Left ventricle myocardium inferior (tissue), 1 donor: ENCODE measurements around the gene PTPRJ. TPM values are rescaled to one million over a fixed set of nuclear protein-coding genes. Genes with fewer than 3 reads are reported as not detected.

Experiments used
- DNase-seq: peaks from one replicate; pipeline ENCODE4 v3.0.0-alpha.2; 2020
- H3K27ac ChIP-seq: fragments of 200-600 bp; replicated peaks from 2 replicates; pipeline ENCODE4 v1.8.0; 2021
- H3K27me3 ChIP-seq: fragments of 200-600 bp; 2 replicates; pipeline ENCODE4 v1.8.0; 2021; ENCODE audit warnings: low read depth
- H3K36me3 ChIP-seq: fragments of 200-600 bp; 2 replicates; pipeline ENCODE4 v1.8.0; 2021
- H3K4me1 ChIP-seq: fragments of 200-600 bp; 2 replicates; pipeline ENCODE4 v1.8.0; 2021
- H3K4me3 ChIP-seq: fragments of 200-600 bp; 2 replicates; pipeline ENCODE4 v1.8.0; 2021; ENCODE audit warnings: mild to moderate bottlenecking, moderate library complexity
- H3K9me3 ChIP-seq: fragments of 200-600 bp; replicated peaks from 2 replicates; pipeline ENCODE4 v1.8.0; 2021
- intact Hi-C: fragments of 100-400 bp; cut with micrococcal nuclease; formaldehyde crosslinking; loops from one replicate; pipeline ENCODE4 v1.11.0; 2022
- total RNA-seq: library from RNA; stranded (reverse); fragmentation: NEBNext Ultra II Directional; extraction: Animal tissue kit (Norgen Biotek cat#: 25700); gene quantifications from one replicate; pipeline ENCODE4 v1.2.1, GENCODE V29; 2021
- TF ChIP-seq, protein P1 (sequence below): fragments of 200-600 bp; IDR thresholded peaks from 2 replicates; pipeline ENCODE4 v1.8.0; 2021; ENCODE audit warnings: antibody characterized with exemption, mild to moderate bottlenecking, borderline replicate concordance
- donor health status: DM: no; HTN: yes; CAD: no; lungs with severe emphysema.

The PTPRJ gene
- total RNA-seq, 1 donor from 2014 or later: 6.8 TPM

DNA sequence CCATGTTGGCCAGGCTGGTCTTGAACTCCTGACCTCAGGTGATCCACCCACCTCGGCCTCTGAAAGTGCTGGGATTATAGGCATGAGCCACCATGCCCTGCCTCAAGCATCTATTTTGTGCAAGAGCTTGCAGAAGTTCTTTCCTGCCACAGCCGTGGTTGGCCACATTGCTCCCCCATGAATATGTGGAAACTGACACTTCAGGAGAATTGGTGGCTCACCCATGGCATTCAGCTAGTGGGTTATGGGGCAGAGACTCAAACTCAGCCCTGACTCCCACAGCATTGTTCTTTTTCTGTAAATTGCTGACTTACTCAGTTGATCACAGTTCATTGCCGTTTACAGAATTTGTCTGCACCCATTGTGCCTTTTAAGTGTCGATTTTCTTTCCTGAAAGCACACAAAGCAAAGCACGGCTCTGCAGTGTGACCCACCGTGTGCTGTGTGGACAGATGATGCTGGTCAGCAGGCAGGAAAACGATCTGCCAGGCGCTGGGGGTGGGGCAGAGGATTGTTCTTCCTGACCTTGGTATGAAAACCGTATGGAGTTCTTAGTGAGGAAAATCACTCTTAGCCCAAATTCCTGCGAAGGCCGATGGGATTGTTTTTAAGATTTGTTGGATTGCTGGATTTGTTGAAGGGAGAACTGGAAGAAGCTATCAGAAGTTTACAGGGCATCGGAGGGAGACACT lies 115.6 kb downstream of the PTPRJ start:
- H3K4me3 ChIP-seq: no peak overlapping the region
- intact Hi-C loops: no loop called here
- no peaks in the 10 kb centered on the region for H3K9me3 ChIP-seq
- DNase-seq: no peak
- H3K36me3 ChIP-seq: no peaks in the 10 kb centered on the region
- TF ChIP-seq, protein P1, sequence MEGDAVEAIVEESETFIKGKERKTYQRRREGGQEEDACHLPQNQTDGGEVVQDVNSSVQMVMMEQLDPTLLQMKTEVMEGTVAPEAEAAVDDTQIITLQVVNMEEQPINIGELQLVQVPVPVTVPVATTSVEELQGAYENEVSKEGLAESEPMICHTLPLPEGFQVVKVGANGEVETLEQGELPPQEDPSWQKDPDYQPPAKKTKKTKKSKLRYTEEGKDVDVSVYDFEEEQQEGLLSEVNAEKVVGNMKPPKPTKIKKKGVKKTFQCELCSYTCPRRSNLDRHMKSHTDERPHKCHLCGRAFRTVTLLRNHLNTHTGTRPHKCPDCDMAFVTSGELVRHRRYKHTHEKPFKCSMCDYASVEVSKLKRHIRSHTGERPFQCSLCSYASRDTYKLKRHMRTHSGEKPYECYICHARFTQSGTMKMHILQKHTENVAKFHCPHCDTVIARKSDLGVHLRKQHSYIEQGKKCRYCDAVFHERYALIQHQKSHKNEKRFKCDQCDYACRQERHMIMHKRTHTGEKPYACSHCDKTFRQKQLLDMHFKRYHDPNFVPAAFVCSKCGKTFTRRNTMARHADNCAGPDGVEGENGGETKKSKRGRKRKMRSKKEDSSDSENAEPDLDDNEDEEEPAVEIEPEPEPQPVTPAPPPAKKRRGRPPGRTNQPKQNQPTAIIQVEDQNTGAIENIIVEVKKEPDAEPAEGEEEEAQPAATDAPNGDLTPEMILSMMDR: no peak
- H3K27ac ChIP-seq: no peak overlapping the region
- H3K4me1 ChIP-seq: peaks cover 38% of the 10 kb centered on the region
- no peaks in the 10 kb centered on the region for H3K27me3 ChIP-seq

DNA sequence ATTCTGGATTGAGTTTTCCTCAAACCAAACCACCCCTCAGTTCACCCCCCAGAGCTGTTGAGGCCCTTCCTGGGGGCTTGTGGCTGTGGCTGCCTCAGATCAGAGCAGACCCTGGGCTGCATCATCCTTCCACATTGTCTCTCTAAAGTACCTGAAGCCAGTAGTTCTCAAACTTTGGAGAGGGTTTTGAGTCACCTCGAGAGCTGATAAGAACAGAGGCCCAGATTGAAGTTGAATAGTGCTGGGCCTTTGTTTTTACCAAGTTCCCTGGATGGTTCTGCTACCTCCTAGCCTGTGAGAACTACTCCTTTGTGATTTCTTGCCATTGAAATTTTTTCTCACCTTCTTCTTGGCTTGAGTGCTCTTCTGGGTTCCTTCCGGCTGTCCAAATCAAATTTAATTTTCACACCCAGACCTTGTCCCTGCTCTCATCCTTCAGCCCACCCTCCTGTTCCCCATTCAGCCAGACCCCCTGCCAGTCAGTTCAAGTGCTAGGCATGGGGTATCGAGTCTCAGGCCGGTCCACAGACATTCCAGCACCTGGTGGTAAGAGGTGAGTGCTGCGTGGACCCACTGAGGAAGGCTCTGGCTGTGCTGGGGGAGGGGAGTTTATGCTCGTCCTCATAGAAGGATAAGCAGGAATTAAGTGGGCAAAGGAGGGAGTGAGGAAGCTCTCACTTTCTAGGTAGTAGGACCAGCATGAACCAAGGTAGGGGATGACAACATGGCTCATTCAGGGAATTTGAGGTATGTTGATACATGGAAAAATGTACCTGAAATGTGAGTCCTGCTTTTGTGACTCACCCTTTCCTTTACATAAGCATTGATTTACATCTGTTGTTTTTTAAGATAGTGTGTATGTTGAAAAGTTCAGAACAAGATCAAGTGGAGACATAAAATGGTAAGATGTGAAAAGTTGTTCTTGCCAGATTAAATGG lies 116.5 kb downstream of the PTPRJ start:
- Histone ChIP-seq H3K27ac (no peak overlapping the region), H3K36me3 (no peaks in the 10 kb centered on the region), H3K9me3 (no peaks in the 10 kb centered on the region), H3K27me3 (no peaks in the 10 kb centered on the region), H3K4me3 (no peak overlapping the region), H3K4me1 (peaks cover 46% of the 10 kb centered on the region)
- TF ChIP-seq, protein P1: no peak
- intact Hi-C loops: no loop called here
- DNase-seq: no peak

DNA sequence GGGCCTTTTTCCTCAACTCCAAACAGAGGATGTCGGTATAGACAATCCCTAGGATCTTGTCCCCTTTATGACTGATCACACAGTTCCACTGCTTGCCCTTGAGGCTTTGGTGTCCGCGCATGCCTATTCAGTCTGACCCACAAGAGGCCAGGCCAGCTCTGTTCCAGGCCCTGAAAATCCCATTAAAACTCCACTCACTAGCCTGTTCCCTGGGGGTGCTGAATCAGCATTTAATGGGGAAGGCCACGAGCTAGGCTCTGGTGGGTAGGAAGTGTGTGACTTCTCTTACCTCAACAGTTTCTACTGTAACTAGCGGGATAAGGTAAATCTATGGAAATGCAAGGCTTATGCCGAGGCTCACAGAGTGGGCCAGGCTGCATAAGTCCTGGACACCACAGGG lies 117.7 kb downstream of the PTPRJ start:
- TF ChIP-seq, protein P1: no peak
- H3K4me1 ChIP-seq: peaks cover 52% of the 10 kb centered on the region
- intact Hi-C loops: no loop called here
- H3K36me3 ChIP-seq: no peaks in the 10 kb centered on the region
- no peak overlapping the region for H3K27ac ChIP-seq
- H3K4me3 ChIP-seq: no peak overlapping the region
- DNase-seq: no peak
- no peaks in the 10 kb centered on the region for H3K9me3 ChIP-seq
- no peaks in the 10 kb centered on the region for H3K27me3 ChIP-seq

DNA sequence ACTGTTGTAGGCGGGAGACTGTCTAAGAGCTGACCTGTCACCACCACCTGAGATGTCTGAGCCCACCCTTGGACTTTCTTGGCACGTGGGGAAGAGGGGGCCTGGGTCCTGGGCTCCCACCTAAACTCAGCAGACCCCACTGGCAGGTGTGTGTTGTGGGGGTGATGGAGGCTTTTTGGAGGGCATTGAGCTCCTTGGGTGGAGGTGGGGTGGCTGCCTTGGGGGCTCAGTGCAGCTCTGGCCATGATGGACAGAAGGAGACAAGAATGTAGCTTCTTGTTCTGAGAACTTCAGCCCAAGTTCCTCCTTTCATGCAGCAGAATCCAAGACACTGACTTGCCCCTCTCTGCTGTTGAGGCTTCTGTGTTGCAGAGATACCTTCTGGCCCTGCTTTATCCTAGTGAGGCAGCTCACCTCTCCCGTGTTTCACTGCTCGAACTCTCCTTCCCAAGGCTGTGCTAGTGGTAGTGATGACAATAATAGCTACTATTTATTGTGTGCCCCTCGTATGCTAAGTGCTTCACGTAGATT lies 119.6 kb downstream of the PTPRJ start:
- no peak overlapping the region for H3K27ac ChIP-seq
- no peak overlapping the region for H3K4me3 ChIP-seq
- H3K9me3 ChIP-seq: no peaks in the 10 kb centered on the region
- peaks cover 52% of the 10 kb centered on the region for H3K4me1 ChIP-seq
- TF ChIP-seq, protein P1: no peak
- intact Hi-C loops: no loop called here
- H3K36me3 ChIP-seq: no peaks in the 10 kb centered on the region
- DNase-seq: no peak
- H3K27me3 ChIP-seq: no peaks in the 10 kb centered on the region

DNA sequence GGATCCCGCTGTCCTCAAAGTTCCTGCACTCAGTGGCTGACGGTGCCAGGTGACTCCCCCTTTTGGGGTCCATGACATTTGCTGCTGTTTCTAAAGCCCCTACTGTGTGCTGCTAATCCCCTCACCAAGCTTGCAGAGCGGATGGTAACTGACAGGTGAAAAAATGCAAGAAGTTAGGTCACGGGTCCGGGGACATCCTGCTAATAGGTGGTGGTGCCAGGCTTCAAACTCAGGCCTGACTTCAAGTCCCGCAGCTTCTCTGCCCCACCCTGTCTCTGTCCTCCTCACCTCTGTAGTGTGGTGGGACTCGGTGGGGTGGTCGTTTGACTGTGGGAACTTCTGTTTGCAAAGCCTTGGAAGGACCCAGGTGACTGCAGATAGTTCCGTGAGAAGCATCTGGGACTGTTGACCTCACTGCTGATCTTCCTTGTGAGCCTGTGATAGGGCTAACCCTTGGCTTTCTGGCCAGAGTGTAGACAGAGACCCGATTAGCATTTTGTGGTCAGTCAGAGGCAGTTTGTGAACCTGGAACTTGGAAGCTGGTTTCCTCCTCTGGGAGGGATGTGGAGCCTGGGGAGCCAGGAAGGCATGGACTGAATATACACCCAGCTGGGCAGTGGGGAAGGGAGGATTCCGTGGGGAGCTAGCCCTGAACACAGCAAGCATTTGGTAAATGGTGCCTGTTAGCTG lies 120.8 kb downstream of the PTPRJ start:
- Histone ChIP-seq H3K9me3 (no peaks in the 10 kb centered on the region), H3K36me3 (no peaks in the 10 kb centered on the region), H3K27me3 (no peaks in the 10 kb centered on the region), H3K4me1 (peaks cover 45% of the 10 kb centered on the region), H3K27ac (no peak overlapping the region), H3K4me3 (no peak overlapping the region)
- intact Hi-C loops: no loop called here
- TF ChIP-seq, protein P1: no peak
- no peak for DNase-seq
